HT-29 (cell line): ENCODE measurements around the gene ARL13B. TPM values are rescaled to one million over a fixed set of nuclear protein-coding genes. Genes with fewer than 3 reads are reported as not detected.
"Not testable (repeated sequence)": the region's sequence is repeated elsewhere in the genome, so short reads cannot be mapped to it uniquely, and the experiment has no call there.

Experiments
- DNase-seq: peaks from one replicate; pipeline ENCODE4 v3.0.0-alpha.2; 2015; ENCODE audit warnings: low spot score
- total RNA-seq: library from RNA; depleted of rRNA; stranded (reverse); fragments of >200 nt; shearing (Covaris generic); gene quantifications from 2 replicates; pipeline ENCODE4 v1.2.3, GENCODE V29; 2014

Gene ARL13B
- total RNA-seq, 1 experiment from 2014 or later, result 11.7 TPM

GRCh38 chr3:93994056-93994455 is 14.1 kb downstream of the ARL13B start:
- no peak for DNase-seq

GRCh38 chr3:94001191-94001590 is 21.2 kb downstream of the ARL13B start:
- no peak for DNase-seq

GRCh38 chr3:94001827-94002495 is 22.0 kb downstream of the ARL13B start:
- DNase-seq, result no peak

GRCh38 chr3:94004301-94004910 is 24.5 kb downstream of the ARL13B start:
- peak; percentile 74 for DNase-seq

GRCh38 chr3:94008253-94008652 is 28.3 kb downstream of the ARL13B start:
- no peak for DNase-seq

- DNase-seq, result no peak
Observed at GRCh38 chr3:94009608-94010007, 29.7 kb downstream of the ARL13B start.

GRCh38 chr3:94011233-94011711 is 31.3 kb downstream of the ARL13B start:
- DNase-seq, result no peak

GRCh38 chr3:94012185-94012584 is 32.2 kb downstream of the ARL13B start:
- DNase-seq, result no peak

- DNase-seq, result no peak
Observed at GRCh38 chr3:94015025-94015424, 35.1 kb downstream of the ARL13B start.

GRCh38 chr3:94019659-94020058 is 39.7 kb downstream of the ARL13B start:
- DNase-seq, result no peak

GRCh38 chr3:94020293-94020692 is 40.3 kb downstream of the ARL13B start:
- DNase-seq, result no peak

- no peak for DNase-seq
Observed at GRCh38 chr3:94024385-94024784, 44.4 kb downstream of the ARL13B start.

GRCh38 chr3:94026623-94027022 is 46.7 kb downstream of the ARL13B start:
- DNase-seq, result peak; percentile 32

GRCh38 chr3:94028093-94028837 is 48.3 kb downstream of the ARL13B start, which contains the start of gene STX19:
TSS of gene STX19 (minus strand) at chr3:94028597. CDS start at chr3:94015269, 13,328 bp downstream.
- DNase-seq, result peak; percentile 97

- peak; percentile 75 for DNase-seq
Observed at GRCh38 chr3:94036909-94037507, 57.1 kb downstream of the ARL13B start.

- DNase-seq, result no peak
Observed at GRCh38 chr3:94043285-94043684, 63.3 kb downstream of the ARL13B start.

GRCh38 chr3:94044100-94044936 is 64.4 kb downstream of the ARL13B start:
- DNase-seq, result not testable (repeated sequence)

- DNase-seq, result no peak
Observed at GRCh38 chr3:94046533-94046932, 66.6 kb downstream of the ARL13B start.

- no peak for DNase-seq
Observed at GRCh38 chr3:94049267-94049666, 69.3 kb downstream of the ARL13B start.

GRCh38 chr3:94050546-94050945 is 70.6 kb downstream of the ARL13B start:
- DNase-seq, result no peak

GRCh38 chr3:94061297-94061696 is 81.3 kb downstream of the ARL13B start:
- DNase-seq, result no peak
